ENCODE measurements around the gene OR5D16. TPM values are rescaled to one million over a fixed set of nuclear protein-coding genes. Genes with fewer than 3 reads are reported as not detected.

Gene OR5D16
- total and polyA plus RNA-seq, 2 of the 4 experiments (the other 2 are of a cell fraction), result not detected

GRCh38 chr11:55819330-55819729 is 19.2 kb upstream of the OR5D16 start, which contains the start of gene OR5D18:
TSS of gene OR5D18 (plus strand) at chr11:55819630. CDS start at chr11:55819630, 0 bp downstream.
- H3K14ac ChIP-seq (replicated peaks; ENCODE audit: low read depth, low read length), result no peak within 1 kb of the TSS
- H3K23ac ChIP-seq (ENCODE audit: low read depth, low read length), result no peak within 1 kb of the TSS
- no peak within 1 kb of the TSS for H3K18ac ChIP-seq (ENCODE audit: low read depth, low read length)
- no peaks in the 10 kb centered on the region for H3K27me3 ChIP-seq (ENCODE audit: control insufficient read depth, insufficient read depth, low read length)
- no peak within 1 kb of the TSS for H2BK5ac ChIP-seq (ENCODE audit: low read depth, low read length, poor library complexity, severe bottlenecking)
- intact Hi-C loops (cut with micrococcal nuclease), result no loop called here
- no peak within 1 kb of the TSS for H3K27ac ChIP-seq (ENCODE audit: insufficient read depth, low read length)
- H3K4me2 ChIP-seq (ENCODE audit: low read depth, low read length), result no peak within 1 kb of the TSS
- H2BK15ac ChIP-seq (ENCODE audit: low read depth, low read length), result no peak within 1 kb of the TSS
- no peak within 1 kb of the TSS for H4K91ac ChIP-seq (ENCODE audit: insufficient read depth, low read depth, low read length)
- no peak within 1 kb of the TSS for H2BK120ac ChIP-seq (ENCODE audit: low read depth, low read length)
- H3K9me3 ChIP-seq (ENCODE audit: control insufficient read depth, insufficient read depth, low read length), result peaks cover 4% of the 10 kb centered on the region
- H3K56ac ChIP-seq (ENCODE audit: extremely low read depth, insufficient read depth, low read length), result no peak within 1 kb of the TSS
- no peak within 1 kb of the TSS for H2AK9ac ChIP-seq (replicated peaks; ENCODE audit: low read depth, low read length, poor library complexity)
- WGBS, 2 experiments (ENCODE audit: extremely low coverage in 2 of 2, insufficient read length in 1 of 2), result 30% methylated on average over 2 of the region's 5 CpGs; no CpG with 5 or more reads in 1 of the 2 experiments
- H2BK20ac ChIP-seq (ENCODE audit: low read depth, low read length), result no peak within 1 kb of the TSS
- H3K4me3 ChIP-seq (ENCODE audit: insufficient read depth, low read depth, low read length), result no peak within 1 kb of the TSS
- in situ Hi-C loops (cut with MboI; ENCODE audit: low sequenced_read_pairs), result no loop called here
- no peak within 1 kb of the TSS for H3K9ac ChIP-seq (ENCODE audit: low read depth, low read length)
- no peak within 1 kb of the TSS for H2AFZ ChIP-seq (replicated peaks; ENCODE audit: low read length, poor library complexity)
- no peak within 1 kb of the TSS for H2AK5ac ChIP-seq (ENCODE audit: low read depth, low read length)
- H4K5ac ChIP-seq (ENCODE audit: low read depth, low read length), result no peak within 1 kb of the TSS
- POLR2A ChIA-PET (ENCODE audit: unreplicated experiment), result no interaction called here
- H3K36me3 ChIP-seq (ENCODE audit: control insufficient read depth, insufficient read depth, low read length), result no peaks in the 10 kb centered on the region
- no peak for TF ChIP-seq MAZ (IDR thresholded peaks at IDR 0.05; ENCODE audit: borderline replicate concordance, low read depth, low read length)
- TF ChIP-seq RAD21 (IDR thresholded peaks at IDR 0.05; ENCODE audit: low read length), result no peak
- TF ChIP-seq CEBPB (IDR thresholded peaks at IDR 0.05; ENCODE audit: low read depth, low read length), result no peak
- no peak for TF ChIP-seq CTCF (conservative IDR thresholded peaks at IDR 0.05; ENCODE audit: low read depth, low read length)
- no peak for TF ChIP-seq MXI1 (IDR thresholded peaks at IDR 0.05; ENCODE audit: borderline replicate concordance, low read depth, low read length)
- no peak for TF ChIP-seq POLR2A (IDR thresholded peaks at IDR 0.05; ENCODE audit: low read depth, low read length)
- no peak for TF ChIP-seq MAFK (IDR thresholded peaks at IDR 0.05; ENCODE audit: low read depth, low read length)
- TF ChIP-seq NFE2L2 (IDR thresholded peaks at IDR 0.05; ENCODE audit: low read depth, low read length), result no peak
- no peak for TF ChIP-seq SMC3 (IDR thresholded peaks at IDR 0.05; ENCODE audit: low read depth, low read length)
- H4K20me1 ChIP-seq (ENCODE audit: insufficient read depth, low read length), result no peaks in the 10 kb centered on the region
- H4K8ac ChIP-seq (ENCODE audit: low read depth in 2 of 2, low read length in 2 of 2), result no peak within 1 kb of the TSS
- no peaks in the 10 kb centered on the region for H3K9me1 ChIP-seq (ENCODE audit: insufficient read depth, low read length)
- BruUV-seq (replicated peaks), result no TSS peak
- no peaks in the 10 kb centered on the region for H3K79me1 ChIP-seq (ENCODE audit: low read depth in 1 of 2, low read length in 2 of 2)
- DNase-seq (no peak), ATAC-seq (ENCODE audit: low read depth) (no peak)
- H3K4me1 ChIP-seq (ENCODE audit: control insufficient read depth, insufficient read depth, low read length), result no peaks in the 10 kb centered on the region
- CTCF ChIA-PET, result no interaction called here
- H3K4ac ChIP-seq (ENCODE audit: low read depth, low read length), result no peak within 1 kb of the TSS
- dilution Hi-C loops (cut with HindIII; ENCODE audit: low sequenced_read_pairs, unreplicated experiment), result no loop called here

Data from IMR-90 (cell line).